Placental epithelial cell (primary cell): Measurements from ENCODE around the gene GPR143. TPM values are rescaled to one million over a fixed set of nuclear protein-coding genes. Genes with fewer than 3 reads are reported as not detected.

ENCODE experiments used
- total RNA-seq: library from RNA; depleted of rRNA; stranded (reverse); fragments of >200 nt; gene quantifications from 2 replicates; pipeline ENCODE4 v1.2.3, GENCODE V29; 2012

The GPR143 gene
- 5.9 and 17.5 TPM in 2 replicates for total RNA-seq

DNA sequence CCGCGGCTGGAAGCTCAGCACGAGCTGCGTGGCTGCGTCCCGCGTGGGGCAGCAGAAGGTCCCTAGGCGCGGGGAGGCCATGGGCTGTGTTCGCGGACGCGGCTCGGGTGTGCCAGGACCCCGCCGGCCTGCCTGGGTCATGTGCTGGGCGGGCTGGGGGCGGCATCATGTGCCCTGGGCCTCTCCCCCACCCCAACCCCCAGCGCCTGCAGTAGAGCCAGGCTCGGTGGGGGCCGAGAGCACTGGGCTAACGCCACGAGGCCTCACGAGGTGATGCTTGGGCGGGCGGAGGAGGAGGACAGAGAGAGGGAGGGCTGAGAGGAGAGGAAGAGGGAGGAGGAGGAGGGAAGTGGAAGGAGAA, at the start of gene GPR143:
Gene GPR143 (minus strand): TSS at position 111 of the 361 bp plus-strand sequence. CDS start 30 bp downstream, at position 81.

DNA sequence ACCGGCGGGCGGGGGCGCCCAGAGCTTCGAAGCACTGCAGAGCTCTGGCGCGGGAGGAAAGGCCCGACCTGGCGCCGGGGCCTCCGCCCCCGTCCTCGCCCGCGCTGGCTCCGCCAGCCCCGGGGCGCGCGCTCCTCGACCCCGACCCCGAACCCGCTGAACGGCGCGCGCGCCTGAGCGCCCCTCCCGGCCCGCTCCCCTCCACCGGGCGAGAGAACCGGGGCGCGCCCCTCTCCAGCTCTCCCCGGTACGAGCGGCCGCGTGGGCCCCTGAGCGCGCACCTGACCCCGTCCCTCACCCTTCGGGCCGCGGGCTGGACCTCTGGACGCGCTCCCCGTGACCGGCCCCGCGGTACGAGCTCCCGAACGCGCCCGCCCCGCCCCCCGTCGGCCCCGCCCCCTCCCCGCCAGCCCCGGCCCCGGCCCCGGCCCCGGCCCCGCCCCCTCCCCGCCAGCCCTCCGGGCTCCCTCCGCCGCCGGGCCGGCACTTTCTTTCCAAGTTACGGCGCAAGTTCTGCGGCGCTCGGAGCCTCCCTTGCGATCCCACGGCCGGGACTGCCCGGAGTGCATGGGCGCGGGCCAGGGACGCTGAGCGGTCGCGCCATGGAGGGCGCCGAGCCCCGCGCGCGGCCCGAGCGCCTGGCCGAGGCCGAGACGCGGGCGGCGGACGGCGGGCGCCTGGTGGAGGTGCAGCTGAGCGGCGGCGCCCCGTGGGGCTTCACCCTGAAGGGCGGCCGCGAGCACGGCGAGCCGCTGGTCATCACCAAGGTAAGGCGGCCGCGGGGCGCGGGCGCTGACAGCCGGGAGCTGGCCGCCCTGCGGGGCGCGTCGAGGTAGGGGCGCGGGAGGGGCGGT, 20.5 kb upstream of the GPR143 start, which contains the start of gene SHROOM2:
Gene SHROOM2 (plus strand): TSS at position 486 of the 854 bp plus-strand sequence. CDS start 117 bp downstream, at position 603.

Other genes with a start within 250 kb of the GPR143 start
- 17.7 and 28.8 TPM in 2 replicates for gene SHROOM2, start 20.6 kb upstream of the GPR143 start, total RNA-seq
- not detected in 2 replicates for gene CLDN34, start 201.5 kb upstream of the GPR143 start, total RNA-seq